Stimulated activated memory B cell treated with anti-CD40 and anti-IgM and Interleukin-4, amounts not matched to agents 10 μg/mL and 1 μg/mL and 100 μg/mL, for 72 hours (primary cell): ENCODE measurements around the gene TRPM3.

Source experiments
- ATAC-seq: fragments of 150-1000 bp; cut with Tn5 transposase; 2 replicates; pipeline ENCODE4 v1.10.0; 2021
- H3K27ac Mint-ChIP-seq: one replicate; pipeline ENCODE4 v1.8.0; 2022; ENCODE audit warnings: mild to moderate bottlenecking, mixed read lengths
- H3K27me3 Mint-ChIP-seq: one replicate; pipeline ENCODE4 v1.8.0; 2022; ENCODE audit warnings: mixed read lengths
- H3K36me3 Mint-ChIP-seq: one replicate; pipeline ENCODE4 v1.8.0; 2022; ENCODE audit warnings: mixed read lengths
- H3K4me1 Mint-ChIP-seq: one replicate; pipeline ENCODE4 v1.8.0; 2022; ENCODE audit warnings: mixed read lengths
- H3K4me3 Mint-ChIP-seq: one replicate; pipeline ENCODE4 v1.8.0; 2022; ENCODE audit warnings: mild to moderate bottlenecking, moderate library complexity, mixed read lengths
- H3K9me3 Mint-ChIP-seq: one replicate; pipeline ENCODE4 v1.8.0; 2022; ENCODE audit warnings: mixed read lengths

TRPM3 gene

GRCh38 chr9:70535546-70536323 is 585.7 kb downstream of the TRPM3 start:
- ATAC-seq, result no peak
- Mint-ChIP-seq H3K36me3 (no peaks in the 10 kb centered on the region), H3K27ac (no peak overlapping the region), H3K4me3 (no peak overlapping the region), H3K9me3 (no peaks in the 10 kb centered on the region), H3K4me1 (no peaks in the 10 kb centered on the region), H3K27me3 (no peaks in the 10 kb centered on the region)

GRCh38 chr9:70534471-70534870 is 587.0 kb downstream of the TRPM3 start:
- Mint-ChIP-seq H3K9me3 (no peaks in the 10 kb centered on the region), H3K4me3 (no peak overlapping the region), H3K36me3 (no peaks in the 10 kb centered on the region), H3K27me3 (no peaks in the 10 kb centered on the region), H3K27ac (no peak overlapping the region), H3K4me1 (no peaks in the 10 kb centered on the region)
- no peak for ATAC-seq

- no peak for ATAC-seq
These were observed 587.4 kb downstream of the TRPM3 start for GRCh38 chr9:70534061-70534460.

GRCh38 chr9:70533492-70533891 is 587.9 kb downstream of the TRPM3 start:
- no peak for ATAC-seq
- no peaks in the 10 kb centered on the region for H3K9me3 Mint-ChIP-seq
- H3K27ac Mint-ChIP-seq, result no peak overlapping the region
- no peak overlapping the region for H3K4me3 Mint-ChIP-seq
- no peaks in the 10 kb centered on the region for H3K4me1 Mint-ChIP-seq
- no peaks in the 10 kb centered on the region for H3K36me3 Mint-ChIP-seq
- no peaks in the 10 kb centered on the region for H3K27me3 Mint-ChIP-seq

More at GRCh38 chr9:70534061-70534460, 587.4 kb downstream of the TRPM3 start:
- no peaks in the 10 kb centered on the region for H3K36me3 Mint-ChIP-seq
- no peak overlapping the region for H3K4me3 Mint-ChIP-seq
- H3K9me3 Mint-ChIP-seq, result no peaks in the 10 kb centered on the region
- H3K27me3 Mint-ChIP-seq, result no peaks in the 10 kb centered on the region
- no peak overlapping the region for H3K27ac Mint-ChIP-seq
- H3K4me1 Mint-ChIP-seq, result no peaks in the 10 kb centered on the region

GRCh38 chr9:70532716-70533115 is 588.7 kb downstream of the TRPM3 start:
- H3K27me3 Mint-ChIP-seq, result no peaks in the 10 kb centered on the region
- H3K36me3 Mint-ChIP-seq, result no peaks in the 10 kb centered on the region
- H3K9me3 Mint-ChIP-seq, result no peaks in the 10 kb centered on the region
- no peak for ATAC-seq
- H3K27ac Mint-ChIP-seq, result no peak overlapping the region
- no peak overlapping the region for H3K4me3 Mint-ChIP-seq
- H3K4me1 Mint-ChIP-seq, result no peaks in the 10 kb centered on the region

GRCh38 chr9:70531311-70531710 is 590.1 kb downstream of the TRPM3 start:
- no peaks in the 10 kb centered on the region for H3K9me3 Mint-ChIP-seq
- no peak overlapping the region for H3K4me3 Mint-ChIP-seq
- no peaks in the 10 kb centered on the region for H3K36me3 Mint-ChIP-seq
- H3K27ac Mint-ChIP-seq, result no peak overlapping the region
- no peaks in the 10 kb centered on the region for H3K4me1 Mint-ChIP-seq
- no peaks in the 10 kb centered on the region for H3K27me3 Mint-ChIP-seq
- ATAC-seq, result no peak

- H3K27me3 Mint-ChIP-seq, result no peaks in the 10 kb centered on the region
- no peak overlapping the region for H3K4me3 Mint-ChIP-seq
- no peaks in the 10 kb centered on the region for H3K36me3 Mint-ChIP-seq
- no peak overlapping the region for H3K27ac Mint-ChIP-seq
- no peak for ATAC-seq
- H3K4me1 Mint-ChIP-seq, result no peaks in the 10 kb centered on the region
- no peaks in the 10 kb centered on the region for H3K9me3 Mint-ChIP-seq
These were observed 590.7 kb downstream of the TRPM3 start for GRCh38 chr9:70530716-70531115.

- no peaks in the 10 kb centered on the region for H3K36me3 Mint-ChIP-seq
- no peak overlapping the region for H3K4me3 Mint-ChIP-seq
- H3K27me3 Mint-ChIP-seq, result no peaks in the 10 kb centered on the region
- no peak for ATAC-seq
- H3K9me3 Mint-ChIP-seq, result peaks cover 3% of the 10 kb centered on the region
- no peaks in the 10 kb centered on the region for H3K4me1 Mint-ChIP-seq
- H3K27ac Mint-ChIP-seq, result no peak overlapping the region
These were observed 591.6 kb downstream of the TRPM3 start for GRCh38 chr9:70529833-70530232.

GRCh38 chr9:70529377-70529776 is 592.0 kb downstream of the TRPM3 start:
- no peaks in the 10 kb centered on the region for H3K4me1 Mint-ChIP-seq
- no peaks in the 10 kb centered on the region for H3K36me3 Mint-ChIP-seq
- no peak overlapping the region for H3K27ac Mint-ChIP-seq
- H3K9me3 Mint-ChIP-seq, result peaks cover 3% of the 10 kb centered on the region
- ATAC-seq, result no peak
- no peak overlapping the region for H3K4me3 Mint-ChIP-seq
- no peaks in the 10 kb centered on the region for H3K27me3 Mint-ChIP-seq

GRCh38 chr9:70526902-70527301 is 594.5 kb downstream of the TRPM3 start:
- Mint-ChIP-seq H3K27me3 (no peaks in the 10 kb centered on the region), H3K4me1 (no peaks in the 10 kb centered on the region)

GRCh38 chr9:70525519-70525918 is 595.9 kb downstream of the TRPM3 start:
- Mint-ChIP-seq H3K27ac (no peak overlapping the region), H3K4me3 (no peak overlapping the region), H3K27me3 (no peaks in the 10 kb centered on the region), H3K36me3 (no peaks in the 10 kb centered on the region), H3K4me1 (no peaks in the 10 kb centered on the region), H3K9me3 (peaks cover 12% of the 10 kb centered on the region)
- no peak for ATAC-seq

More at GRCh38 chr9:70526902-70527301, 594.5 kb downstream of the TRPM3 start:
- Mint-ChIP-seq H3K9me3 (peaks cover 12% of the 10 kb centered on the region), H3K27ac (no peak overlapping the region), H3K36me3 (no peaks in the 10 kb centered on the region), H3K4me3 (no peak overlapping the region)
- ATAC-seq, result no peak

GRCh38 chr9:70519912-70520724 is 601.3 kb downstream of the TRPM3 start:
- no peak for ATAC-seq
- H3K36me3 Mint-ChIP-seq, result no peaks in the 10 kb centered on the region

GRCh38 chr9:70517926-70518610 is 603.4 kb downstream of the TRPM3 start:
- Mint-ChIP-seq H3K4me1 (no peaks in the 10 kb centered on the region), H3K36me3 (no peaks in the 10 kb centered on the region), H3K27me3 (peaks cover 3% of the 10 kb centered on the region), H3K9me3 (peaks cover under 1% of the 10 kb centered on the region), H3K4me3 (no peak overlapping the region), H3K27ac (no peak overlapping the region)
- no peak for ATAC-seq

More at GRCh38 chr9:70519912-70520724, 601.3 kb downstream of the TRPM3 start:
- Mint-ChIP-seq H3K9me3 (peaks cover 12% of the 10 kb centered on the region), H3K4me3 (no peak overlapping the region), H3K27me3 (no peaks in the 10 kb centered on the region), H3K4me1 (no peaks in the 10 kb centered on the region), H3K27ac (no peak overlapping the region)

- no peak for ATAC-seq
These were observed 607.1 kb downstream of the TRPM3 start for GRCh38 chr9:70514273-70514672.

GRCh38 chr9:70511858-70512257 is 609.6 kb downstream of the TRPM3 start:
- Mint-ChIP-seq H3K27ac (no peak overlapping the region), H3K36me3 (no peaks in the 10 kb centered on the region), H3K9me3 (no peaks in the 10 kb centered on the region), H3K4me3 (no peak overlapping the region), H3K4me1 (no peaks in the 10 kb centered on the region), H3K27me3 (peaks cover 10% of the 10 kb centered on the region)
- no peak for ATAC-seq

More at GRCh38 chr9:70514273-70514672, 607.1 kb downstream of the TRPM3 start:
- Mint-ChIP-seq H3K27me3 (peaks cover 10% of the 10 kb centered on the region), H3K9me3 (no peaks in the 10 kb centered on the region), H3K36me3 (no peaks in the 10 kb centered on the region), H3K4me1 (no peaks in the 10 kb centered on the region), H3K4me3 (no peak overlapping the region), H3K27ac (no peak overlapping the region)
